ENCODE measurements around the gene INAFM1.

DNA sequence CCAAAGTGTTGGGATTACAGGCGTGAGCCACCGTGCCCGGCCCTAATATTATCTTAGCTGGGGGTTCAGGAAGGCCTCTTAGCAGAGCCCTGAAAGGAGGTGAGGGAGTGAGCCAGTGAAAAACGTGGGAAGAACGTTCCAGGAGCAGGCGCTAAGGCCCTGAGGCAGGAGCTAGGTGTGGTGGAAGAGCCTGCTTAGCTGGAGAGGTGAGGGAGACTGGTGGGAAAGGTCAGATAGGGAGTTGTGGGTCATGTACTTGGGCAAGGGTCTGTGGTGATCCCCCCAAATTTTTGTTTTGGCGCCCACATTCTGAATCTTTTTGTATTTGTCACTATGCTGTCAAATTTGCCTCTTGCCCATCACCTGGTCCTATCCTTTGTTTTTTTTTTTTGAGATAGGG, 5.1 kb upstream of the INAFM1 start:
- TF ChIP-seq, protein P1, sequence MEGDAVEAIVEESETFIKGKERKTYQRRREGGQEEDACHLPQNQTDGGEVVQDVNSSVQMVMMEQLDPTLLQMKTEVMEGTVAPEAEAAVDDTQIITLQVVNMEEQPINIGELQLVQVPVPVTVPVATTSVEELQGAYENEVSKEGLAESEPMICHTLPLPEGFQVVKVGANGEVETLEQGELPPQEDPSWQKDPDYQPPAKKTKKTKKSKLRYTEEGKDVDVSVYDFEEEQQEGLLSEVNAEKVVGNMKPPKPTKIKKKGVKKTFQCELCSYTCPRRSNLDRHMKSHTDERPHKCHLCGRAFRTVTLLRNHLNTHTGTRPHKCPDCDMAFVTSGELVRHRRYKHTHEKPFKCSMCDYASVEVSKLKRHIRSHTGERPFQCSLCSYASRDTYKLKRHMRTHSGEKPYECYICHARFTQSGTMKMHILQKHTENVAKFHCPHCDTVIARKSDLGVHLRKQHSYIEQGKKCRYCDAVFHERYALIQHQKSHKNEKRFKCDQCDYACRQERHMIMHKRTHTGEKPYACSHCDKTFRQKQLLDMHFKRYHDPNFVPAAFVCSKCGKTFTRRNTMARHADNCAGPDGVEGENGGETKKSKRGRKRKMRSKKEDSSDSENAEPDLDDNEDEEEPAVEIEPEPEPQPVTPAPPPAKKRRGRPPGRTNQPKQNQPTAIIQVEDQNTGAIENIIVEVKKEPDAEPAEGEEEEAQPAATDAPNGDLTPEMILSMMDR (IDR thresholded peaks at IDR 0.05; ENCODE audit: extremely low read depth in 1 of 2, insufficient read depth in 1 of 2, low read depth in 1 of 2, low read length in 2 of 2): no peak
- TF ChIP-seq POLR2A (IDR thresholded peaks at IDR 0.05; ENCODE audit: low read depth, low read length) (no peak), EZH2 (IDR thresholded peaks at IDR 0.05; ENCODE audit: borderline replicate concordance, low read depth, low read length, severe bottlenecking) (no peak), POLR2AphosphoS5 (IDR thresholded peaks at IDR 0.05; ENCODE audit: insufficient read depth, low read depth, low read length) (no peak), GATA2 (IDR thresholded peaks at IDR 0.05; ENCODE audit: insufficient read depth, insufficient read length, low read depth, low read length) (no peak), MYC (IDR thresholded peaks at IDR 0.05; ENCODE audit: low read depth, low read length) (no peak)

Data from endothelial cell of umbilical vein (primary cell).